T-helper 1 cell treated with Interleukin-12 subunit alpha and Interleukin-12 subunit beta and Interleukin-4 antibody, amounts not matched to agents 30 ng/mL and 1 ng/mL, for 36 hours (primary cell): ENCODE data around the gene FOSL1. TPM values are rescaled to one million over a fixed set of nuclear protein-coding genes. Genes with fewer than 3 reads are reported as not detected.

Experiments
- intact Hi-C: fragments of 100-400 bp; cut with micrococcal nuclease; formaldehyde crosslinking; loops from one replicate; pipeline ENCODE4 v1.15.1; 2024
- total RNA-seq: library from RNA; stranded (reverse); gene quantifications from 2 replicates; pipeline ENCODE4 v1.2.3, GENCODE V29; 2022

FOSL1 gene
- total RNA-seq: 3.0 and 6.0 TPM in 2 replicates

DNA sequence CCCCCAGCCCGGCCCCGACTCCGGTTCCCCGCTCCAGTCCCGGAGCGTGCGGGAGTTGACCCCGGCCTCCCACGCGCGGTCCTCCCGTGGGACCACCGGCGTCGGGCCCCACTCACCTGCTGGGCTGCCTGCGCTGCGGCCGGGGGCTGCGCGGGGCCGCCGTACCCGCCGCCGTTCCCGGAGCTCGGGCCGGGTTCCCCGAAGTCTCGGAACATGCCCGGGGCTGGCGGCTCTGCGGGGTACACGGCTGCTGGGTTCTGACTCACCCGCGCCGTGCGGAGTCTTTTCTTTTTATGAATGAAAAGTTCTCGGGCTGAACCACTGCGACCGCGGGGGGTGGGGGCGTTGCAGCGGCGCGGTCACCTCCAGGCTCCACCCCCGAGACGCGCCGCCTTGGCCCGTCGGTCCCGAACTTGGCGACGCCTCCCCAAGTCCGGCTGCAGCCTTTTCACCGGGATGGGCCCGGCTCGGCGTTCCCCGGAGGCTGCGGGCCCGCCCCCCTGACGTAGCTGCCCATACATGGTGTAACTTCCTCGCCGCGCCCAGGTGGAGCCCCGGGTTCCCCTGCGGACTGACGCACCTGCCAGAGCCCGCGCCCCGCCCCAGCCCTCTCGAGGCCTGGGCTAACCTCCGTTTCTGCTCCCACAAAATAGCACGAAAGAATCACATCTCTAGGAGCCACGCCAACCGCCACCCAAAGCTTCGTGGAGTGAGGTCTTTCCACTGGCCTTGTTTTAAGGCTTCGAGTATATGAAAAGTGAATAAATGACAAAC is at the start of gene FOSL1:
FOSL1 (minus strand) TSS at position 264 of the 774 bp plus-strand sequence; CDS start at position 215, 49 bp downstream.
- intact Hi-C loops: loop anchor here (1.0 kb wide), 7 partner anchors 9 to 180 kb away; partner anchors contain the start of genes C11orf68, CCDC85B, DRAP1 and RNASEH2C

DNA sequence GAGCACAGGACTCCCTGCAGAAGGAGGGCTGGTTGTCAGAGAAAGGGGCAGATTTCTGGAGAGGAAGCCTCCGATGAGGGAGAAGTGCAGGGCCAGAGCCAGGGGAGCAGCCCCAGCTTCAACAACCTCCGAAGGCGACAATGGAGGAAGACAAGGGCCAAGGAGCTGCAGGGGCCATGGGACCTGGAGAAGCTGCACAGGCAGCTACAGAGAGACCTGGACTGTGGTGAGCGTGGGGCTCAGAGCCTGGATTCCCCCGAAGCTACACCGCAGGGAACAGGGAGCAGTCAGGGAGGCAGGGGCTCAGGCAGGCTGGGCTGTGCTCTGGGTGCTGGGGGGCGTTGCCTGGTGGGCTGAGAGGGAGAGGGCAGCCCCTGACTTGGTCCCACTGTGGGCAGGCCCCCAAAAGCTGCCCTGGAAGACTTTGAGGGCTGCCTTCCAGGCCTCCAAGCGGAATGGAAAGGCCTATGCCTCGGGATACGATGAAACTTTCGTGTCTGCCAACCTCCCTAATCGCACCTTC is 47.5 kb upstream of the FOSL1 start:
- intact Hi-C loops: no loop called here

DNA sequence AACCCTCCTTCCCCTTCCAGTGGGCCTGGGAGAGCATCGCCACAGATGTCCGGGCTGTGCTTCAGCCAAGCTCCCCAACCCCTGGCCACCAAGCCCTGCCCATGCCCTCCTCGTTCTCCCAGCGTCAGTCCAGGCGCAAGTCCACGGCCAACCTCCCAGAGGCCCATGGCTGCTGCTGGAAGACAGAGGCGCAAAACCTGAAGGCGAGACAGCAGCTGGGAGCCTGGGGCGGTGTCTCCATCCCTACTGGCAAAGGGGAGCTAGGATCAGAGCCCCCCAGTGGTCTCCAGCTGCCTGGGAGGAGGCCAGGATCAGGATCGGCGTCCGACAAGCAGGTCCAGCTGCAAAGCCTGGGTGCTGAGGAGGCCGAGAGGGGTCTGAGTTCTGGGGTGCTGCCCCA is 46.9 kb upstream of the FOSL1 start:
- intact Hi-C loops: no loop called here

DNA sequence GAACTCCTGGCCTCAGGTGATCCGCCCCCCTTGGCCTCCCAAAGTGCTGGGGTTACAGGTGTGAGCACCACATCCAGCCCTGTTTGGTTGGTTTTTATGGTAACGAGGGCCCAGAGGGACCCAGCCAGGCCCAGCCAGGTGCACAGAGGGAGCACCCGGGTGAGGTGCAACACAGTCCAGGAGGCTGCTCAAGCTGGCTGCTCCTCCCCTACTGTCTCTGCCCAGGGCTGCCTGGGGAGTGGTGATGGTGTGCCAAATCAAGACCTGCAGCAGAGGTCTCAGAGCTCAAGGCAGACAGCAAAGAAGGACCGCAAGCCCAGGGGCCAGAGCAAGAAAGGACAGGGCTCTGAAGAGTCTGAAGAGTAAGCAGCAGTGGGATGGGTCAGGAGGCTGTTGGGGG is 46.5 kb upstream of the FOSL1 start:
- intact Hi-C loops: no loop called here

DNA sequence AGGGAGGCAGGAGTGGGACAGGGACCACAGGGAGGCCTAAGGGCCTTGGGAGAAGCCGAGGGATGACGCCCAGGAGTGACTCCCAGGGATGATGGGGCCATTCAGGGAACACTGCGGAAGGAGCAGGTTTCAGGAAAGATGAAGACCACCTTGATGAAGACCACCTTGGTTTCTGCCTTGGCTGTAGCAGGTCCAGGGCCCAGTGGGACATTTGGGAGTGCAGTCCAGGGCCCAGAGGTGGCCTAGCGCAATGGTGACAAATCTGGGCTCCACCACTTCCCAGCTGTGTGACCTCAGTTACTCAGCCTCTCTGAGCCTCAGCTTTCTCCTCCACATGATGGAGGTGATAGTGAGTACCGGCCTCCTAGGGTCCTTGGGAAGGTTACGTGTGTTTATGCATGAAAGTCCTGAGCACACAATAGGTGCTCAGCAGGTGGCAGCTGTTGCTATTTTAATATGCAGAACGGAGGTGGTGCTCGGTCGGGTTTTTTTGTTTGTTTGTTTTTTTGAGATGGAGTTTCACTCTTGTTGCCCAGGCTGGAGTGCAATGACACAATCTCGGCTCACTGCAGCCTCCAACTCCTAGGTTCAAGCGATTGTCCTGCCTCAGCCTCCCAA is 45.9 kb upstream of the FOSL1 start:
- intact Hi-C loops: no loop called here

DNA sequence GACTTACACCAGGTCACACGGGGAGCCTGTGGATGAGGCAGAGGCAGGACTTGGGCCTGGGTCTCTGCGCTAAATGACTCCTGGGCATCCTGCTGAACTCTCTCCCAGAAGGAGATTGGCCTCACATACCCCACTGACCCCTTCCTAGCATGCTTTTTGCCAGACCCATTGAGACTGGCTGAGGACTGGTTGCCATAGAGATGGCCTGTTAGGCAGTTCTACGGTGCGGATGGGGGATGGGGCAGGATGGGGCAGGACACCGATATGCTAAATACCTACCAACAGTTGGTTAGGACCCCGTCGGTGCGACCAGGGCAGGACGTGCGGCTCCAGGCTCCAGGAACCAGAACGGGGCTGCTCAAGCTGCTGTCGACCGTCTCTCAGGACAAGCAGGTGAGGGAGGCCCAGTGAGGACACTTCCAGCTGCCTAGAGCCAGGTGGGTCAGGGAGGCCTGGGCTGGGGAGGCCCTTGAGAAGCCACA is 45.3 kb upstream of the FOSL1 start, which contains the start of gene TSGA10IP:
TSGA10IP (plus strand) TSS at position 51 of the 482 bp plus-strand sequence; CDS start at position 247, 196 bp downstream.
- intact Hi-C loops: no loop called here

DNA sequence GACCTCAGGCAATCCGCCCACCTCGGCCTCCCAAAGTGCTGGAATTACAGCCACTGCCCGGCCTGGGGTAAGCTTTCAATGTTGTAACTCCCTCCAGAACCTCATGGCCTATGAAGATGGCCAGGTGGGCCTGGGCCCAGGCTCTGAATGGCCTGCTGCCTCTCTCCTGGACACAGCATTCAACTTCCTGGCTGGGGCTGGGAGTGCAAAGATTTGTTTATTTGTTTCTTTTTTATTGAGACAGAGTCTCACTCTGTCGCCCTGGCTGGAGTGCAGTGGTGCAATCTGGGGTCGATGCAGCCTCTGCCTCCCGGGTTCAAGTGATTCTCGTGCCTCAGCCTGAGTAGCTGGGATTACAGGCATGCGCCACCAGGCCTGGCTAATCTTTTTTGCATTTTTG is 44.6 kb upstream of the FOSL1 start:
- intact Hi-C loops: no loop called here

DNA sequence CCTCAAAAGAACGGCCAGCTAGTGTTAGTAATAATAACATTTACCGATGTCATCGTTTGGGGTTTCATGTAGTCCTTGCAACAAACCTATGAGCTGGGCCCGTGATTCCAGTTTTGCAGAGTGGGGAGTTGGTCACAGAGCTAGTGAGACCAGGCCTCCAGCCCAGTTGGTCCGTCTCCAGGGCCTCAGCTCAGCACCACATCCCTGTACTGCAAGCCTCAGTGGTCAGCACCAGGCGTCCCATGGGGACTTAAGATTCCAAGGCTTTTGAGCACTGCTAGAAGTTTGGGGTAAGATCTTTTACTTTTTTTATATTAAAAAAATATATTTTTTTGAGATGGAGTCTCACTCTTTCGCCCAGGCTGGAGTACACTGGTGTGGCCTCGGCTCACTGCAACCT is 44.0 kb upstream of the FOSL1 start:
- intact Hi-C loops: no loop called here

DNA sequence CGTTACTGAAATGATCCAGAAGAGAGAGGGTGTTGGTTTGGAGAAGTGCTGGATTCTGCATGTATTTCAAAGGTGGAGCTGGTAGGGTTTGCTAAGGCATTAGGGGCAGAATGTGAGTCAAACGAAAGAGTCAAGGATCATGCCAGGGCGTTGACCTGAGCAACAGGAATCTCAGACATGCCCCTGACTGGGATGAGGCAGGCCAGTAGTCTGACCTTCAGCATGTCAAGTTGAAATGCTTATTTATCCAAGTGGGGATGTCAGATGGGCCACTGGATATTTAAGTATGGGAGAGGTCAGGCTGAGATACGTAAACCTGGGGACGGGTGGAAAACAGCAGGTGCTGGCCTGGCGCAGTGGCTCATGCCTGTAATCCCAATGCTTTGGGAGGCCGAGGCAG is 42.3 kb upstream of the FOSL1 start:
- intact Hi-C loops: no loop called here

DNA sequence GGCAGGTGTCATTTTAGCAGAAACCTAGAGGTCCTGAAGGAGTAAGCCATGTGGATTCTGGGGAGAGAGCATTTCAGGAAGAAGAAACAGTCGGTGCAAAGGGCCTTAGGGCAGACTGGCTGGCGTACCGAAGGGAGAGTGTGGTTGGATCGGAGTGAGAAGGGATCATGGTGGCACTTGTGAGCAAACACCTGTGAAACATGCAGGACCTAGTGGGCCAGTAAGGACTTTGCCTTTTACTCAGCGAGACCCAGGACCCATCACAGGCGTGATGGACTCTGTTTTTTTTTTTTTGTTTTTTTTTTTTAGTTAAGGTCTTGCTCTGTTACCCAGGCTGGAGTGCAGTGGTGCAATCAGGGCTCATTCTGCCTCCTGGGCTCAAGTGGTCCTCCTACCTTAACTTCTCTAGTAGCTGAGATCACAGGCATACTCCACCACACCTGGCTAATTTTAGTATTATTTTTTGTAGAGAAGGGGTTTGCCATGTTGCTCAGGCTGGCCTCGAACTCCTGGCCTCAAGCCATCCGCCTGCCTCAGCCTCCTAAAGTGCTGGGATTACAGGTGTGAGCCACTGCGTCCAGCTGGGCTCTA is 41.6 kb upstream of the FOSL1 start:
- intact Hi-C loops: no loop called here

DNA sequence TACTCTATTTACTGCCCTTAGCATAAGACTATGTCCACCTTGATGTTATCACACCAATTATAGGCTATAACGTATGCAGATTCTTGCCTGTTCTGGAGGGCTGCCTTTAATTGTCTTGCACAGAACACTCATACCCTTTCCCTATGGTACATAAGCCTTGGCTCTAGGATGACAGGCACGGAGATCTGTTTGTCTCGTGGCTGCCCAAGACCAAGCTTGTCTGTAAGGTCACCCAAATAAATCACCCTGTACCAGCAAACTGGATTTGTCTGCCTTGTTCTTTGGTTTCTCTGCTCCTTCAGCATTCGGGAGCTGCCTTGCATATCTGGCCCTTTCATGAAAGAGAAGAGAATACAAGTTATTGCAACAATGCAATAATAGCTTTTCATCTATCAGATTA is 37.6 kb upstream of the FOSL1 start:
- intact Hi-C loops: no loop called here

DNA sequence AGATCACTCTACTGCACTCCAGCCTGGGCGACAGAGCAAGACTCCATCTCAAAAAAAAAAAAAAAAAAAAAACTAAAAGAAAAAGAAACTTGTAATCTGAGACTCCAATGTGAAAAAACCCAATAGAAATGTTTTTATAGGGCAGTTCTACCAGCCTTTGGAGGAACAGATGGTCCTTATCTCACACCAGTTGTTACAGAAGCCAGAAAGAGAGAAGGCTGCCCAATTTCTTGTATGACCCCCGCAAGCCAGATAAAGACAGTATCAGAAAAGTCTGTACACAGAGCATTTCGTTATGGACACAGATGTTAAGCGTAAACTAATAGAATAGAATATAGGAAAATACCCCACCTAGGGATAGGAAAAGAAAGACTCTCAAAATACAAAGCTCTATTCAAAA is 33.8 kb upstream of the FOSL1 start:
- intact Hi-C loops: loop anchor here (5.0 kb wide), 1 partner anchor 1248 kb away; no protein-coding TSS in a partner anchor

DNA sequence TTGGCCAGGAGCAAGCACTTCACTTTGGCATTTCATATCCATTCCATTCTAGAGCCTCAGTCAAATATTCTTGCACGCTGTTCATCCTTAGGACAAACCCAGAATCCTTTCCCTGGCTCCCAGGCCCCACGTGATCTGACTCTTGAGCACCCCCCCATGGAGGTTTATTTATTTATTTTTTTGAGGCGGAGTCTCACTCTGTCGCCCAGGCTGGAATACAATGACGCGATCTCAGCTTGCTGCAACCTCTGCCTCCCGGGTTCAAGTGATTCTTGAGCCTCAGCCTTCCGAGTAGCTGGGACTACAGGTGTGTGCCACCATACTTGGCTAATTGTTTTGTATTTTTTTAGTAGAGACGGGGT is 32.4 kb upstream of the FOSL1 start:
- intact Hi-C loops: loop anchor here (5.0 kb wide), 1 partner anchor 1250 kb away; no protein-coding TSS in a partner anchor

DNA sequence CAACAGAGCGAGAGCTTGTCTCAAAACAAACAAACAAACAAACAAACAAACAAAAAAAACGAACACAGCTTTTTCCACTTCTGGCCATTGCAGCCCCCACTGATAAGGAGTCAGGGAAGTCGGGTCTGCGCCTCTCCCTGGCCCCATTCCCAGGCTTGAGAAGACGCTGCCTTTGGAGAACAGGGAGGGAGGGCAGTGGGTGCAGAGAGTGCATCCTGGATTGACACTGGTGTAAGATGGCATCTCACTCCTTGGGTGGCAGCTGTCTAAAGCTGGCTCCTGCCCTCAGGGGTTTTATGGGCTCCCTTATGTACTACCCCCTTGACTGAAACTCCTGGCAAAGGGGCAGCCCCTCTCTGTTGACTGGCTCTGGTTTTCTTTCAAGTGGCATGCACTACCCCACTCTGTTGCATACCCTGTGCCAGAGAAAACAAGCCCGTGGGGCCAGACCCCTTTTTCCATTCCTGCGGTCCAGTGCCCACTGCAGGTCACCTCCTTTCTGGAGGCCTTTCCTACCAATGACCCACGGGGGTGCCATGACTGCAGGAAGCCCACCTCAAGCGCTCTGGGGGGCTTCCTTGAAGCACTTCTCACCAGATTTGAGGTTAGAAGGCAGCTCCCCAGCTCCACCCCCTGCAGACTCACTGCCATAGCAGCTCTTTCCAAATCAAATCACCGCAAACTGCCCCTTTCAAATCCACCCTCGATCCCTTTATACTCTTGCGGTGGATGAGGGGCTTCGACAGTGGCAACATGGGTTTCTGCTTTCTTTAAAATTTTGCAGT is 31.8 kb upstream of the FOSL1 start:
- intact Hi-C loops: loop anchor here (5.0 kb wide), 1 partner anchor 1250 kb away; no protein-coding TSS in a partner anchor

DNA sequence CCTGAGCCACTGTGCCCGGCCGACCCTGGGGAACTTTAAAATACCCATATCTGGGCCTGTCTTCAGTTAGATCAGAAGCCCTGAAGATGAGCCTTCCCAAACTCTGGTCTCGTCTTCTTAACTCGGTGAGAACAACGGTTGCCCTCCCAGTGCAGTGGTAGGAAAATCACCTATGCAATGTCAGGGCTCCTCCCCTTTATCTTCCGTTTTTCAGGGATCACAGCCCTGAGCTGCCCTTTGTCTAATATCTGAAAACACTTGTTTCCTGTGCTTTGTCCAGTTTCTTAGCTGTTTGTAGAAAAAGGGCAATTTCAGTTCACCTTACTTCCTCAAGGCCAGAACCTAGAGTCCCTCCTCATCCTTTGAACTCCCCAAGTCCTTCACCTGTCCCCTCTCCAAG is 28.5 kb upstream of the FOSL1 start:
- intact Hi-C loops: loop anchor here (1.0 to 2.0 kb wide), 7 partner anchors 9 to 384 kb away; partner anchors contain the start of genes C11orf68, CCDC85B, CFL1 and DRAP1

DNA sequence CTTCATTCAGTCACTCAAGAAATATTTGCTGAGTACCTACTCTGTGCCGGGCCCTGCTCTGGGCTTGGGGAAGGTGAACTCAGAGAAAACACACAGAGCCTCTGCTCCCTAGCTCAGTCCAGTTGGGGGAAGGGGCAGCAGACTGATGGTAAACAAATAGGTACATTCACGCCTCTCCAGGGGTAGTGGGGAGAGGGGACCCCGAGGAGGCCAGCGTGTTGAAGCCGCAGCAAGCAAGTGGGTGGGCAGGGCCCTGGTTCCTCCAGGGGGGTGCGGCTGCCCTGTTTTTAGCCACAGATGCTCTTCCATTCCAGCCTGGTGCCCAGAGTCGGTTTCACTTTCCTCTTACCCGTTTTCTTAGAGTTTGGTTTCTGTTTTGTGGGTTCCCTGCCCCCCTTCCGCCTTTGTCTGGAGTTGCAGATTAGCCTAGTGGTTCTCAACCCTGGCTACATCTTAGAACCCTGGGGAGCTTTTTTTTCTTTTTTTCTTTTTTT is 27.8 kb upstream of the FOSL1 start:
- intact Hi-C loops: loop anchor here (1.0 to 2.0 kb wide), 7 partner anchors 9 to 384 kb away; partner anchors contain the start of genes C11orf68, CCDC85B, CFL1 and DRAP1

DNA sequence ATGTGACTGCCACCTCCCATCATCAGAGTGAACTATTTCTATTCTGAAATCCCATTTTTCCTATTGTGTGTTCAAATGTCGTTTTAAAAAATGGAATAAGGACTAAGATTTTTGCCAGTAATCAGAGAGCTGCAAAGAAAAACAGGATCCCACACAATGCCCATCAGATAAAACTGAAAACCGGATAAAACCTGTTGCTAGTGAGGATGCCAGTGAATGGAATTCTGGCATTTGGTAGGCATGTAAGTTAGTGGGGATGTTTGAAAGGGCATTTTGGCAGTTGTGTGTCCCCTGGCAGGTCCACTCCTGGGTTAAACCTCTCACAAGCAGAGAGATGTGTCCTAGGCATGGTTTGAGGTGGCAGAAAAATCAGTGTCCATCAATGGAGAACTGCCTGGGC is 25.2 kb upstream of the FOSL1 start:
- intact Hi-C loops: no loop called here

DNA sequence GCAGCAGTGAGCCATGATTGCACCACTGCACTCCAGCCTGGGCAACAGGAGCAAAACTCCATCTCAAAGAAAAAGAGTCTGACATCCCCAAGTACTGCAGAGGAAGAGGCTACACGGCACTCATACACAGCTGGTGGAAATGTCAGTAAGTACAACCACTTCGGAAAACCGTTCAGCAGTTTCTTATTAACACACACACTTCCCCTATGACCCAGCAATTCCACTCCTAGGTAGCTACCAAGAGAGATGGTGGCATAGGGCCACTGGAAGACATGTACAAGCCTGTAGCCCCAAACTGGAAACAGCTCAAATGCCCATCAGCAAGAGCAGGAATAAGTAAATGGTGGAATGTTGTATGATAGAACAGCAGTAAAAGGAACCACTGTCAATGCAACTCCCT is 22.4 kb upstream of the FOSL1 start:
- intact Hi-C loops: no loop called here

DNA sequence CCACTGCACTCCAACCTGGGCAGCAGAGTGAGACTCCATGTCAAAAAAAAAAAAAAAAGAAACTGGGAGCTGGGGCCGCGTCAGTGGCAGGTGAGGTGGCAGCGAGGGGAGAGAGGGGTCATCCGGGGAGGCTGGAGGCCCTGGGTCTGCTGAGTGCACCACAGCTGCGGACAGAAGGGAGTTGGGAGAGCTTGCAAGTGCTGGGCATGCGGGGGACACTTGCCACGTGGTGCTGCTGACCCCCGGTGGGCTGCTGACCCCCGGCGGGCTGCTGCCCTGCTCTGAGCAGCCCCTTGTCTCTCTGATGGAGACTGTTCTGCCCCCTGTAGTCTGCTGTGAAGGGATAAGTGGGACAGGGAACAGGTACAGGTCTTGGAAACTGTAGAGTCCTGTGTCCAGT is 21.7 kb upstream of the FOSL1 start:
- intact Hi-C loops: no loop called here

DNA sequence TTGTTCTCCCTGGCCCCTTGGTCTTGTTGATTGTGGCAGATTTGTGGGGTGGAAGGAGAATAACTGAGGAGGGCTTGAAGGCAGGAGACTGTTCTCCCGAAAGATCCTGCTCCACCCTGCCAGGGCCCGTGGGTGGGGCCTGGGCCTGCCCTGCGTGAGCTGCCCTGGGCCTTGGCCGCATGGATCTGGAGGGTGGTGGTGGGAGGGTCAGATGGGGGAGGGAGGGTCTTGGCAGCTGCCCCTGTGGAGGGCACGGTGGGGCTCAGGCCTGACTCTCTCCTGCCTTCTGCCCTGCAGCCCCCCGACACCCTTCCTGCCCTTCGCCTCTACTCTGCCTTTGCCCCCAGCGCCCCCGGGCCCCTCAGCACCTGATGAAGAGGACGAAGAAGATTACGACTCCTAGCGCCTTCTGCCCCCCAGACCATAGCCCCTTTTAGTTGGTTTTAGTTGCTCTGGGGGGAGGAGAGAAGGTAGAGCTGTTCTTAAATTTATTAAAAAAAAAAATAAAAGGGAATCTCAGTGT is 20.9 kb upstream of the FOSL1 start:
- intact Hi-C loops: no loop called here
